Suprapubic skin (tissue), 4 donors: ENCODE data around the gene PRXL2A.

Experiments
- POLR2A ChIP-seq, 2 donors: fragments of 450-650 bp; IDR thresholded peaks; one replicate each; pipeline ENCODE4 v1.6.1; 2017; ENCODE audit warnings: antibody characterized with exemption in 2 of 2, mild to moderate bottlenecking in 2 of 2, moderate library complexity in 2 of 2
- POLR2AphosphoS5 ChIP-seq, 3 donors: sonication (generic); formaldehyde crosslinking; IDR thresholded peaks; one replicate each; pipeline ENCODE4 v1.6.1; 2017; ENCODE audit warnings: antibody characterized with exemption in 3 of 3
- TF ChIP-seq, protein P1 (sequence below), 2 donors: fragments of 200-600 bp in 1 of 2; fragments of 450-650 bp in 1 of 2; sonication (generic) in 1 of 2; IDR thresholded peaks; one replicate each; pipeline ENCODE4 v1.5.1; 2016 to 2019; ENCODE audit warnings: antibody characterized with exemption in 2 of 2, mild to moderate bottlenecking in 1 of 2, moderate library complexity in 1 of 2

DNA sequence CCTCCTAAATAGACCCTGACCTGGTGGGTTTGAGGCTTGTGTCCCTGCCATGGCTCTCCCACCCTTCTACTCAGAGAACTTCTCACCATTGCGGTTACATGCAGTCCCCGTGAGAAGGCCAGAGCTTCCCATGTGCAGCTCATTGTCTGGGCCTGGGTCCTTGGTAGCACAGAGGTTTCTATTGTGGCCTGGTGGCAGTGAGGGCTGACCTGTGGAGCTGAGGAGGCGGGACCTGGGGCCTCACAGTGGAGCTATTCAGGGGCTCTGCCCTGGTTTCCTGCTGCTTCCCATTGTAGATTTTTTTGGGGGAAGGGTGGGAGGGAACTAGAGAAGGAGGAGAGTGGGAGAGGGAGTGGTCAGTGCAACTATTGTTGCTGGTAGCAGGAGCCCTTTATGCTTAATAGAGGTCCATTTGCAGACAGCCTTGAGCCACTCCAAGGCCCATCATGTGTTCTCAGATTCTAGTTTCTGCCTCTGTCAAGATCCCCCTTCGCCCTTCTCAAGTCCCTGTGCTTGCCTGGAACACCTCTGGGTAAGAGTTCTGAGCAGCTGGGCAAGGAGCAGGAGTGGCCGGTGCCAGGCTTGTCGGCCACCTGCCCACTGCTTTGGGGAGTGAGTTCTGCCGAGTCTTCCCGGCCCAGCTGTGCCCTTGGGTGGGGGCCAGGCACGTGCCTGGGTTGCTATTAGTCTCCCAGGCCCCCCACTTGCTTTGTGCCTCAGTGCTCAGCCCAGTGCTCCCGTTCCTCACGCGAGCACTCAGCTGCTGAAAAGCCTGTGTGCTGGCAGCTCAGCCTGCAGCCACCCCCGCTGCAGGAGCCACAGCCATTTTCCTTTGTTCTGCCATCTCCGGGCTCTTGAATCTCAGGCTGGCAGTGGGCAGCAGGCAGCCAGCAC lies 56.5 kb downstream of the PRXL2A start:
- TF ChIP-seq, protein P1, sequence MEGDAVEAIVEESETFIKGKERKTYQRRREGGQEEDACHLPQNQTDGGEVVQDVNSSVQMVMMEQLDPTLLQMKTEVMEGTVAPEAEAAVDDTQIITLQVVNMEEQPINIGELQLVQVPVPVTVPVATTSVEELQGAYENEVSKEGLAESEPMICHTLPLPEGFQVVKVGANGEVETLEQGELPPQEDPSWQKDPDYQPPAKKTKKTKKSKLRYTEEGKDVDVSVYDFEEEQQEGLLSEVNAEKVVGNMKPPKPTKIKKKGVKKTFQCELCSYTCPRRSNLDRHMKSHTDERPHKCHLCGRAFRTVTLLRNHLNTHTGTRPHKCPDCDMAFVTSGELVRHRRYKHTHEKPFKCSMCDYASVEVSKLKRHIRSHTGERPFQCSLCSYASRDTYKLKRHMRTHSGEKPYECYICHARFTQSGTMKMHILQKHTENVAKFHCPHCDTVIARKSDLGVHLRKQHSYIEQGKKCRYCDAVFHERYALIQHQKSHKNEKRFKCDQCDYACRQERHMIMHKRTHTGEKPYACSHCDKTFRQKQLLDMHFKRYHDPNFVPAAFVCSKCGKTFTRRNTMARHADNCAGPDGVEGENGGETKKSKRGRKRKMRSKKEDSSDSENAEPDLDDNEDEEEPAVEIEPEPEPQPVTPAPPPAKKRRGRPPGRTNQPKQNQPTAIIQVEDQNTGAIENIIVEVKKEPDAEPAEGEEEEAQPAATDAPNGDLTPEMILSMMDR (IDR thresholded peaks at IDR 0.05) = no peak
- TF ChIP-seq POLR2A (IDR thresholded peaks at IDR 0.05) = no peak
- TF ChIP-seq POLR2AphosphoS5 (IDR thresholded peaks at IDR 0.05) = no peak
